ENCODE data around the gene BCLAF1.

GRCh38 chr6:136331461-136331860 is 41.8 kb upstream of the BCLAF1 start:
- TF ChIP-seq CTCF (IDR thresholded peaks at IDR 0.05; ENCODE audit: low read length), result no peak
- no peak for TF ChIP-seq EZH2 (optimal IDR thresholded peaks at IDR 0.05; ENCODE audit: low read depth, low read length)
- TF ChIP-seq EZH2phosphoT487 (IDR thresholded peaks at IDR 0.05; ENCODE audit: low read length), result no peak

All from MM.1S (cell line).